ENCODE data around the gene RIMS4. TPM values are rescaled to one million over a fixed set of nuclear protein-coding genes. Genes with fewer than 3 reads are reported as not detected.

Gene RIMS4
- total RNA-seq, 2 donors from 2014 or later: 0.64 to 0.74 TPM

DNA sequence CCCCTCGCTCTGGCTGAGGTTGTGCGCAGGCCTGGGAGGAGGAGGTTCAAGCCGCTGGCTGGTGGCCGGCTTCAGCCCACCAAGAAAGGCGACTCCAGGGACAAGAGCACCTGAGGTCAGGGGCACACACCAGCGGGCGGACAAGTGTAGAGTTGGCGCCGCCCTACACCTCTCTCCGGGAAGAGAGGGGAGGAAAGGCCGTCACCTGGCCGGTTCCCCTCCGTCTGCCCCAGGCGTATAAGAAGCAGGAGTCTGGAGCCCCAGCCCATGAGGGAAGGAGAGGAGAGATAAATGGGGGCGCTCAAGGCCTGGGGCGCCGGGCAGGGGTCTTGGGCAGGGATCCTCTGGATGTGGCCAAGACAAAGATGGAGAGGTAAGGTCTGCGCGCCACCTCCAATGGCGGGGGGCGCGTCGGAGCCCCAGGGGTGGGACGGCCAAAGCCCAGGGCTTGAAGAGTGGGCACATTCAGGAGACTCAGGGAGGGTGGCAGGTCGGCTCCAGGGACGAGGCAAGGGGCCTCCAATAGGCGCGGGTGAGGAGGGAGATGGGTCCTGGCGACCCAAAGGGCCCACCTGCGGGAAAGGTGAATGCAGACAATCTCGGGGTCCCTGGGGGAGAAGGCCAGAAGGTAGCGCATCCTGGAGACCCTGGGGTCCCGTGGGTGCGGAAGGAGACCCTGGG is 826 bp downstream of the RIMS4 start:
- no peak for DNase-seq
- intact Hi-C loops (cut with DNase I): no loop called here
- Histone ChIP-seq H3K4me1 (no peaks in the 10 kb centered on the region), H3K36me3 (no peaks in the 10 kb centered on the region), H3K27ac (no peak overlapping the region), H3K27me3 (peaks cover 25% of the 10 kb centered on the region), H3K4me3 (no peak overlapping the region), H3K9me3 (no peaks in the 10 kb centered on the region), H3K9ac (ENCODE audit: low read depth in 2 of 2, low read length in 2 of 2) (no peak overlapping the region)
- TF ChIP-seq, protein P1, sequence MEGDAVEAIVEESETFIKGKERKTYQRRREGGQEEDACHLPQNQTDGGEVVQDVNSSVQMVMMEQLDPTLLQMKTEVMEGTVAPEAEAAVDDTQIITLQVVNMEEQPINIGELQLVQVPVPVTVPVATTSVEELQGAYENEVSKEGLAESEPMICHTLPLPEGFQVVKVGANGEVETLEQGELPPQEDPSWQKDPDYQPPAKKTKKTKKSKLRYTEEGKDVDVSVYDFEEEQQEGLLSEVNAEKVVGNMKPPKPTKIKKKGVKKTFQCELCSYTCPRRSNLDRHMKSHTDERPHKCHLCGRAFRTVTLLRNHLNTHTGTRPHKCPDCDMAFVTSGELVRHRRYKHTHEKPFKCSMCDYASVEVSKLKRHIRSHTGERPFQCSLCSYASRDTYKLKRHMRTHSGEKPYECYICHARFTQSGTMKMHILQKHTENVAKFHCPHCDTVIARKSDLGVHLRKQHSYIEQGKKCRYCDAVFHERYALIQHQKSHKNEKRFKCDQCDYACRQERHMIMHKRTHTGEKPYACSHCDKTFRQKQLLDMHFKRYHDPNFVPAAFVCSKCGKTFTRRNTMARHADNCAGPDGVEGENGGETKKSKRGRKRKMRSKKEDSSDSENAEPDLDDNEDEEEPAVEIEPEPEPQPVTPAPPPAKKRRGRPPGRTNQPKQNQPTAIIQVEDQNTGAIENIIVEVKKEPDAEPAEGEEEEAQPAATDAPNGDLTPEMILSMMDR (IDR thresholded peaks at IDR 0.05): no peak

DNA sequence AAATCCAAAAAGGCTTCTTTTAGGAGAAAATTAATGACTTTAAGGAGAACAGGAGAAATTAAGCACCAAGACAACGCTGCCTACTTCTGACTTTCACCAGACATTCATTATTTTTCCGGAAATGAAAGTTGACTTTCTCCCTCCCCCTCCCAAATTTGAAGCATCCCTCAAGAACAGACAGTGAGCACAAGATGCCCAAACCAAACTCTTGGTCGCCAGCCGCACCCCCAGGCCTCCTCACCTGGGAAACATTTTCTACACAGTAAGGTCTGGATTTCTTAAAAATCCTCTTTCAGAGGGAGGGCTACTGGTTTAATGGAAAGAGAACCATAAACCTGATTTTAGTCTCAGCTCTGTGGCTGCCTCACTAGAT is 2.7 kb downstream of the RIMS4 start:
- H3K4me3 ChIP-seq: no peak overlapping the region
- no peaks in the 10 kb centered on the region for H3K4me1 ChIP-seq
- no peaks in the 10 kb centered on the region for H3K9me3 ChIP-seq
- H3K36me3 ChIP-seq: no peaks in the 10 kb centered on the region
- intact Hi-C loops (cut with DNase I): no loop called here
- DNase-seq: no peak
- no peak overlapping the region for H3K9ac ChIP-seq (ENCODE audit: low read depth in 2 of 2, low read length in 2 of 2)
- H3K27me3 ChIP-seq: peaks cover 25% of the 10 kb centered on the region
- no peak overlapping the region for H3K27ac ChIP-seq
- TF ChIP-seq, protein P1 (IDR thresholded peaks at IDR 0.05): no peak

DNA sequence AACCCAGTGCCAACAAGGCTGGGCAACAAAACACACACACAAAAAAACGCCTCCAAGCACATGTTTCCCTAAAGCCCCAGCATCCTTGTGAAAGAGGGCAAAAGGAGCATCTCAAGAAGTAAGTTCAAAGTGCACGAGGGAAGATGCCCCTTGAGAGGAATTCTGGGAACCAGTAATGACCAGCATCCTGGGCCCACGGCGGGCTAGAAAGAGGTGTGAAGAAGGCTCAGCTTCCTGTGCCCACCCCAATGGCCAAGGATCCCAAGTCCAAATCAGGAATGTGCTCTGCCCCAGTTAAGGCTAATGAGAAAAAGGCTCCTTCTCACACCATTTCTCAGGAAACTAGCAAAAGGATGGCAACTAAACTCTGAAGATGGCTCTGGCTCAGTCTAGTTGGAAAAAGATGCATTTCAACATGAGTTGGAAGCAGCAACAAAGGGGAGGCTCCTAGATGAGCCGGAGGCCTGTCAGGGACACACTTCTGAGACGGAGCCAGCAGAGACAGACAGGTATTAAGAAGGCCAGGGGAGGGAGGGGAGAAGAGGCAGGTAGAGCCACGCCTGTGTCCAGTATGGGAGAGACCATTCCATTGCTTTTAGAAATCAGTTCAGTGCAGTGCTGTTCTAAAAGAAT is 3.2 kb downstream of the RIMS4 start:
- TF ChIP-seq, protein P1 (IDR thresholded peaks at IDR 0.05): no peak
- no peaks in the 10 kb centered on the region for H3K9me3 ChIP-seq
- H3K4me1 ChIP-seq: no peaks in the 10 kb centered on the region
- peaks cover 25% of the 10 kb centered on the region for H3K27me3 ChIP-seq
- H3K4me3 ChIP-seq: no peak overlapping the region
- intact Hi-C loops (cut with DNase I): no loop called here
- no peak overlapping the region for H3K9ac ChIP-seq (ENCODE audit: low read depth in 2 of 2, low read length in 2 of 2)
- H3K36me3 ChIP-seq: no peaks in the 10 kb centered on the region
- H3K27ac ChIP-seq: no peak overlapping the region
- no peak for DNase-seq

DNA sequence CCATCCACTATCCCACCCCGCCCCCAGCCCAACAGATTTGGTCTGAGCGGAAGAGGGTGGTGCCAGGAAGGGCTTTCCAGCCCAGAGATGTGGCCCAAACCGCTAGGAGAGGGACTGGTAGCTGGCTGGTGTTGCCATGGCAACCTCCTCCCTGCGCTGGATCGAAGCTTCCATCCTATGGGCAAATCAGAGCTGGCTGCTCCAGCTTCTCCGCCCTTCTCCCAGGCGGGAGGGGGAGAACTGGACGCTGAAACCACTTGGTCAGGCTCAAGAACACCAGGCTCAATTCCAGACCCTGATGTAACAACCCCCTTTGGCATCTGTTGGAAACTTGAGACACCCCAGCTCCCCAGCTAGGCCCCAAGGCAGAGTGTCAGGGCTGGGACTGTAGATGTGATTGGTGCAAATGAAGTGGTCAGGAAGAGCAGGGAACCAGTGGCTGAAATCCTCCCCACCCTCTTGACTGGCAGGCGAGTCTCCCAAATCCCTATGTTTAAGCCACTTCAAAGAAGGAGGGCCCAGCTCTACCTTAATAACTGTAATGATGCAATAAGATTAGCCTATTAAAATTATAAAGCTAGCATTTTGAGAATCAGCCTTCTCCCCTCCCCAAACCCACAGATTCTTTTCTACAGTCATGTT is 4.2 kb downstream of the RIMS4 start:
- H3K4me3 ChIP-seq: no peak overlapping the region
- H3K4me1 ChIP-seq: no peaks in the 10 kb centered on the region
- H3K9me3 ChIP-seq: no peaks in the 10 kb centered on the region
- peak; percentile 36 for DNase-seq
- no peak overlapping the region for H3K27ac ChIP-seq
- H3K9ac ChIP-seq (ENCODE audit: low read depth in 2 of 2, low read length in 2 of 2): no peak overlapping the region
- H3K36me3 ChIP-seq: no peaks in the 10 kb centered on the region
- intact Hi-C loops (cut with DNase I): no loop called here
- peaks cover 20% of the 10 kb centered on the region for H3K27me3 ChIP-seq
- TF ChIP-seq, protein P1 (IDR thresholded peaks at IDR 0.05): no peak

DNA sequence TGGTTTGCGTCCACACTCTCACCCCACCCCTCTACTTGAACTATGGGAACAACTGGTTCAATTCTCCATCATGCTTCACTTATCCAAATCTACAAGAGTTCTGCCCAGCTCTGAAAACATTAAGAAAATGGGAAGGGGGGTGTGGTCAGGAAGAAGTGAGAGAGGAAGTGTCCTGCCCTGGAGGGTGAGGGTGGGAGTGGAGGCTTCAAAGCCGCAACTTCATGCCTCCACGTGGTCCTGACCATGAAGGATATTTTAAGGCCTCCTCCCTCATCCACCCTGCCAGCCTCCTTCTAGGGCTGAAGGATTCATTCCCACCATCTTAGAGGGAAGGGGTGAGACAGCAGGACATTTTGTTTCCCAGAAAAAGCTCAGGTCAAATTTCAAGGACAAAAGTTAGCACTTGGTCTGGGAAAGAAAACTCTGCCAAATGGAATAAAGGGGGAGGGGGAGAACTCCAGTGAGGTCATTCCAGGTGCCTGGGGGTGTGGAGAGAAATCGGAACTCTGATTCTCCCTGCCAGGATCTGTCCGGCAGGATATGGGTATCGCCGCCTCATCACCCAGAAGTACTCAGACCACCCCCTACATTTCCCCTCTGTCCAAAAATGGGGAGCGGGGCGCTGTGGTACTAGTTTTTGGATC is 4.9 kb downstream of the RIMS4 start:
- TF ChIP-seq, protein P1 (IDR thresholded peaks at IDR 0.05): no peak
- H3K27me3 ChIP-seq: peaks cover 14% of the 10 kb centered on the region
- no peak for DNase-seq
- H3K4me3 ChIP-seq: no peak overlapping the region
- H3K4me1 ChIP-seq: no peaks in the 10 kb centered on the region
- H3K9ac ChIP-seq (ENCODE audit: low read depth in 2 of 2, low read length in 2 of 2): no peak overlapping the region
- H3K9me3 ChIP-seq: no peaks in the 10 kb centered on the region
- no peak overlapping the region for H3K27ac ChIP-seq
- intact Hi-C loops (cut with DNase I): no loop called here
- H3K36me3 ChIP-seq: no peaks in the 10 kb centered on the region

Data from colonic mucosa (tissue), 4 donors.